HepG2 (cell line): ENCODE results near the gene HCLS1.

Source experiments
- ATF3 ChIP-seq: sonication (generic); formaldehyde crosslinking; IDR thresholded peaks from 2 replicates; pipeline ENCODE4 v1.4.0; 2020; ENCODE audit warnings: missing genetic modification reagents
- CTCF ChIP-seq: sonication (generic); formaldehyde crosslinking; IDR thresholded peaks from 2 replicates; pipeline ENCODE4 v1.5.0; 2020; ENCODE audit warnings: mild to moderate bottlenecking, missing genetic modification reagents, moderate library complexity
- ZNF350 ChIP-seq: sonication (generic); formaldehyde crosslinking; IDR thresholded peaks from 2 replicates; pipeline ENCODE4 v1.4.0; 2020; ENCODE audit warnings: mild to moderate bottlenecking, low read depth, missing genetic modification reagents, borderline replicate concordance
- ZSCAN30 ChIP-seq: sonication (generic); formaldehyde crosslinking; IDR thresholded peaks from 2 replicates; pipeline ENCODE4 v1.5.0; 2020; ENCODE audit warnings: mild to moderate bottlenecking, missing genetic modification reagents

GRCh38 chr3:121606106-121606505 lies 54.6 kb downstream of the HCLS1 start:
- TF ChIP-seq ZSCAN30 (CRISPR knock-in tag) (no peak), CTCF (CRISPR knock-in tag) (no peak), ATF3 (CRISPR knock-in tag) (no peak), ZNF350 (CRISPR knock-in tag) (no peak)
